ENCODE measurements around the gene CDH4. TPM values are rescaled to one million over a fixed set of nuclear protein-coding genes. Genes with fewer than 3 reads are reported as not detected.

Gene CDH4
- total RNA-seq, 1 donor from 2014 or later = 0.23 TPM

GRCh38 chr20:61217848-61218247 lies 34.2 kb upstream of the CDH4 start:
- DNase-seq (ENCODE audit: low spot score) = no peak
- Mint-ChIP-seq H3K4me1 (ENCODE audit: unreplicated experiment) (no peaks in the 10 kb centered on the region), H3K27me3 (ENCODE audit: unreplicated experiment) (peaks cover 4% of the 10 kb centered on the region), H3K9me3 (ENCODE audit: unreplicated experiment) (no peaks in the 10 kb centered on the region), H3K27ac (ENCODE audit: unreplicated experiment) (no peak overlapping the region), H3K36me3 (ENCODE audit: low read depth, unreplicated experiment) (peaks cover 9% of the 10 kb centered on the region), H3K4me3 (ENCODE audit: unreplicated experiment) (no peak overlapping the region)
- TF ChIP-seq CTCF (IDR thresholded peaks at IDR 0.05; ENCODE audit: unreplicated experiment) = no peak

DNA sequence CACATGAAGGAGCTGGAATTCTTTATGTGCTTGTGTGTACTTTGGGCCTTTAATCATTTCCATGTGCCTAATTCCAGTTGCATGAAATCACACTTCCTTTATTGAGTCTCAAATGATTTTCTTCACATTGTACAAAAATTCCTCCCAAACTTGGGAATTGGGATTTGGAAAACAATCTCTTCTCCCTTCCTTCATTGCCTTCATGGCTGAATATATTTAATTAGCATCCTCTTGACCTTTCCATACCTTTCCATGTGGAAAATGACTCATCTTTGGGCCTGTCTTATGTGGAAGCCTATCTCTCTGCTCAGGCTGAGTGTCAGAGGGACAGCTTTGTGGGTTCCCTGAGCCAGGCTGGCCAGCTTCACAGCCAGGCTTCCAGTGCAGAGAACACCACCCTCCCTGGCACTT lies 33.0 kb upstream of the CDH4 start:
- peaks cover 4% of the 10 kb centered on the region for H3K27me3 Mint-ChIP-seq (ENCODE audit: unreplicated experiment)
- no peak overlapping the region for H3K4me3 Mint-ChIP-seq (ENCODE audit: unreplicated experiment)
- TF ChIP-seq CTCF (IDR thresholded peaks at IDR 0.05; ENCODE audit: unreplicated experiment) = no peak
- H3K36me3 Mint-ChIP-seq (ENCODE audit: low read depth, unreplicated experiment) = peaks cover 9% of the 10 kb centered on the region
- H3K27ac Mint-ChIP-seq (ENCODE audit: unreplicated experiment) = no peak overlapping the region
- DNase-seq (ENCODE audit: low spot score) = no peak
- no peaks in the 10 kb centered on the region for H3K9me3 Mint-ChIP-seq (ENCODE audit: unreplicated experiment)
- no peaks in the 10 kb centered on the region for H3K4me1 Mint-ChIP-seq (ENCODE audit: unreplicated experiment)

GRCh38 chr20:61220131-61220530 lies 31.9 kb upstream of the CDH4 start:
- no peak for TF ChIP-seq CTCF (IDR thresholded peaks at IDR 0.05; ENCODE audit: unreplicated experiment)
- DNase-seq (ENCODE audit: low spot score) = no peak
- peaks cover 4% of the 10 kb centered on the region for H3K27me3 Mint-ChIP-seq (ENCODE audit: unreplicated experiment)
- no peak overlapping the region for H3K4me3 Mint-ChIP-seq (ENCODE audit: unreplicated experiment)
- H3K36me3 Mint-ChIP-seq (ENCODE audit: low read depth, unreplicated experiment) = peaks cover 9% of the 10 kb centered on the region
- no peak overlapping the region for H3K27ac Mint-ChIP-seq (ENCODE audit: unreplicated experiment)
- no peaks in the 10 kb centered on the region for H3K4me1 Mint-ChIP-seq (ENCODE audit: unreplicated experiment)
- H3K9me3 Mint-ChIP-seq (ENCODE audit: unreplicated experiment) = no peaks in the 10 kb centered on the region

DNA sequence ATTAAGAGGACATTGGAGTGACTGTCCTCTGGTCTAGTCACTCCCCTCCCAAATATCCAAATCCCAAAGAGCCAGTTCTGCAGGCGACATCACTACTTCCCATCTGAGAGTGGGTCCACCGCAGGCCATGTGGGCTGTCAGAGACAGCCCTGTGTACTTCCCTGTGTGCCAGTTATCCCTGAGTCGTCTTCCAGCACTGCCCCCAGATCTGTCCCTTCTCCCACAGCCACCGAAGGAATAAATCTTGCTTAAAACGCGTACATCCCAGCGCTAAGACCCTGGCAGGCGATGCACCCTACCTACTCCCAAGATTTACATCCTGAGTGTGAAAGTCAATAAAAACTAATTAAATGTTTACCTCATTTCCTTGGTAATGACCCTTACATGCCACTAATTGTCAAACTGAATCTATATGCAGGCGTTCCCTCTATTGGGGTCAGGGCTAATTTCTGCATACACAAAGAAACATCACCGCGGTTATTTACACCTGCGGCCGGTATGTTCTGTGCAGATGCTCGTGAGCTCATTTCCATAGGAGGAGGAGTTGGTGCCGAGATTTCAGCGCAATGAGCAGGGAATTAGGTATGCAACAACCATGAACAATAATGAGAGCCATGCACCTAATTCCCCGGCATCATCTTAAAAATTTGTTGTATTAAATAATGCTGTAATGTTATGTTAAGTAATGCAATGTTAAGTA lies 31.3 kb upstream of the CDH4 start:
- peaks cover 4% of the 10 kb centered on the region for H3K27me3 Mint-ChIP-seq (ENCODE audit: unreplicated experiment)
- no peak for TF ChIP-seq CTCF (IDR thresholded peaks at IDR 0.05; ENCODE audit: unreplicated experiment)
- no peak overlapping the region for H3K4me3 Mint-ChIP-seq (ENCODE audit: unreplicated experiment)
- peaks cover 9% of the 10 kb centered on the region for H3K36me3 Mint-ChIP-seq (ENCODE audit: low read depth, unreplicated experiment)
- no peak for DNase-seq (ENCODE audit: low spot score)
- no peaks in the 10 kb centered on the region for H3K4me1 Mint-ChIP-seq (ENCODE audit: unreplicated experiment)
- no peaks in the 10 kb centered on the region for H3K9me3 Mint-ChIP-seq (ENCODE audit: unreplicated experiment)
- no peak overlapping the region for H3K27ac Mint-ChIP-seq (ENCODE audit: unreplicated experiment)

DNA sequence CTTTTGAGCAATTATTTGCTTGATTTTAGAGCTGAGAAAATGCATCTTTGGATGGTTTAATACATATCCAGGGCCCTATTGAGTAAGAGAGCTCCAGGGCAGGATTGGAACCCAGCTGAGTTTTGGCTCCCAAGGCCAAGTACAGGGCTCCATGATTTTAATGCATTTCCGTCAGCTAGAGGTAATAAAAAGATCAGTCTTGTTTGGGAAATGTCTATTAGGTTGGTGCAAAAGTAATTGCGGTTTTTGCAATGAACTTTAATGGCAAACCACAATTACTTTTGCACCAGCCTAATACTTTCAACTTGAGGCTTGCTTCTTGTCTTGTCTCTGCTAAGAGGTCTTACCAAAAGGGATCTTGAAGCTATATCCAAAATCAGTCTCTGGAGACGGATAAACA lies 29.4 kb upstream of the CDH4 start:
- H3K4me3 Mint-ChIP-seq (ENCODE audit: unreplicated experiment) = no peak overlapping the region
- H3K9me3 Mint-ChIP-seq (ENCODE audit: unreplicated experiment) = no peaks in the 10 kb centered on the region
- TF ChIP-seq CTCF (IDR thresholded peaks at IDR 0.05; ENCODE audit: unreplicated experiment) = no peak
- peaks cover 4% of the 10 kb centered on the region for H3K27me3 Mint-ChIP-seq (ENCODE audit: unreplicated experiment)
- no peak for DNase-seq (ENCODE audit: low spot score)
- no peaks in the 10 kb centered on the region for H3K4me1 Mint-ChIP-seq (ENCODE audit: unreplicated experiment)
- no peak overlapping the region for H3K27ac Mint-ChIP-seq (ENCODE audit: unreplicated experiment)
- H3K36me3 Mint-ChIP-seq (ENCODE audit: low read depth, unreplicated experiment) = peaks cover 8% of the 10 kb centered on the region

All from endothelial cell (in vitro differentiated cells).